Activated CD4-positive, alpha-beta T cell treated with anti-CD3 and anti-CD28 coated beads, Interleukin-2, Interleukin-6, amounts not matched to agents 100 ng/mL and 50 ng/mL, durations not matched to agents 16 hours and 8 hours (primary cell): ENCODE data around the gene MSH2.
"Not testable (repeated sequence)": the region's sequence is repeated elsewhere in the genome, so short reads cannot be mapped to it uniquely, and the experiment has no call there.

Experiments
- DNase-seq: peaks from one replicate; pipeline ENCODE4 v3.0.0-alpha.2; 2020

The MSH2 gene

GRCh38 chr2:47402805-47403608 lies at the start of gene MSH2:
MSH2 (plus strand) TSS chr2:47403156; CDS start chr2:47403192, 36 bp downstream.
- peak; percentile 96 for DNase-seq

DNA sequence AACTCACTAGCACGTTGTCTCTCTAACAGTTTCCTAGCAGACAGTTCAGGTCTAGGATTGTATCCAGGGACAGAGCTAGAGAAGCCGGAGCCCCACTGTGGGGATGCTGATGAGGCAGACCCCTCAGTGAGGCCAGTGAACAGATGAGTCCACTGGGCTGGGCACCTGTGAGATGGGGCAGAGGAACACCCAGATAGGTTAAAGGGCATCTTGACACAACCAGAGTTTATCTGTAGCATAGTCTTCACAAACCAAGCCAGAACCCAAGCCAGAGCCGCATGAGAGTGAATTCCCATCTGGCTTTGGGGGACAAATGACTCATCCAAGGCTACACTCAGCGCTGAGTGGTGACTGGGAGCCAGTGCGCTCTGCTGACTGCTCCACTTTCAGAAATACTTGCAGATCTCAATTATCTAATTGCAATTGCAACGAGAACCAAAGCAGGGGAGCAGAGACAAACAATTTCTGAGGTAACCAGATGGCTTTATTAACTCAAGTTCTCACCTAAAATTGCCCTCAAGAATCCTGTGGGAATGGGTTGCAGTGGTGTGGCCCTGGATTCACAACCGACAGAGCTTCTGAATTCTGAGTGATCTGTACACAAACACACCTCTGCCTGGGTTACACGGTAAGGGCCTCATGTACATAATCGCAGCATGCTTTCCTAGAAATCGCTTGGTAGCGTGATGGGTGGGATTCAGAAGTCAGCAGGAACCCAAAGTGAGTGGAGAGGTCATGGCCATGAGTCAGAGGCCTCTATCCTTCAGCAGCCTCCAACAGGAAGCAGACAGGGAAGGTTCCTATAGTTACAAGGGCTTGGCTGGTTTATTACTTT lies 48.7 kb upstream of the MSH2 start:
- no peak for DNase-seq

- no peak for DNase-seq
Observed at GRCh38 chr2:47354848-47355204, 48.1 kb upstream of the MSH2 start.

GRCh38 chr2:47357483-47357882 lies 45.5 kb upstream of the MSH2 start:
- no peak for DNase-seq

- DNase-seq: no peak
Observed at GRCh38 chr2:47359375-47359868, 43.5 kb upstream of the MSH2 start.

DNA sequence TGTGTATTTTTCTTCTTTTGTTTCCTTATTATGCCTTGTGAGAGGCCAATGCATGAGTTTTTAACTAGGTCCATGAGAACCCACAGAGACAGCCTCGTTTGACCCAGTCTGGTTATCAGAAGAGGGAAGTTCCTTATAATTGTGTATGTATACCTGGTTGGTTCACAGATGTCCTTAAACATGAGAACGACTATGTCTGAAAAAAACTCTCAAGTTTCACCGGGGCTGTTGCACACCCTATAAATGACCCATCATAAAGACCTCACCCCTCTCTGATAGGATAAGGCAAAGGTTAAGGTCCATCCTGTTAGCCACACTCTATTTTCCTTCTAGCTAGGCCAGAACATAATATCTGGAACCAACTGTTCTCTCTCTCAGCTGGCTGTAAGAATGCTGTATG lies 42.7 kb upstream of the MSH2 start:
- no peak for DNase-seq

DNA sequence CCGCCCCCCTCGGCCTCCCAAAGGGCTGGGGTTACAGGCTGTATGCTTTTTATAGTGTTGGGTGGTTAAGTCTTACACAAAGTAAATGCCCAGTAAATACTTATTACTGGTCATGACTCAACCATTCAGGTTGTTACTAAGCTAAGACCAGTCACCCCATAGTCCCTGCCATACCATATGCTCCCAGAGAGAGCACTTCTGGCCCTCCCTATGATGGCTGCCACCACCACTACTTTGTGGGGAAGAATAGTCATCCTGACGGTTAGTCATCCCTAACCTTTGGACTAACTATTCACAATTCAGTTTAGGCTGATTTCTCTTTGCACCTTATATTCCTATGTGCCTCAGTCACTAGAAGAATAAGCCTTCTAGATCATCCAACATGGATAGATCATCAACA lies 42.0 kb upstream of the MSH2 start:
- DNase-seq: no peak

GRCh38 chr2:47361505-47362229 lies 41.3 kb upstream of the MSH2 start:
- not testable (repeated sequence) for DNase-seq

DNA sequence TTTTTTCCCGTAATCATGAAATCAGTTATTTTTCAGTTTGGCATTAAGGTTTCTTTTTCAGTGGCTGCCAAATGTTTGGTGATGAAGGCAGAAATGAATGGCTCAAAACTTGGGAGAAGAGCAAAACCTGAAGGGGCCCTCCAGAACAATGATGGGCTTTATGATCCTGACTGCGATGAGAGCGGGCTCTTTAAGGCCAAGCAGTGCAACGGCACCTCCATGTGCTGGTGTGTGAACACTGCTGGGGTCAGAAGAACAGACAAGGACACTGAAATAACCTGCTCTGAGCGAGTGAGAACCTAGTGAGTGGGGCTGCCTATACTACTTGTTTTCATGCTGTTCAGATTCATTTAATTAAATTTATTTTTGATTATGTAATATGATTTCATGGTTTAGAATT lies 29.2 kb upstream of the MSH2 start:
- DNase-seq: no peak

DNA sequence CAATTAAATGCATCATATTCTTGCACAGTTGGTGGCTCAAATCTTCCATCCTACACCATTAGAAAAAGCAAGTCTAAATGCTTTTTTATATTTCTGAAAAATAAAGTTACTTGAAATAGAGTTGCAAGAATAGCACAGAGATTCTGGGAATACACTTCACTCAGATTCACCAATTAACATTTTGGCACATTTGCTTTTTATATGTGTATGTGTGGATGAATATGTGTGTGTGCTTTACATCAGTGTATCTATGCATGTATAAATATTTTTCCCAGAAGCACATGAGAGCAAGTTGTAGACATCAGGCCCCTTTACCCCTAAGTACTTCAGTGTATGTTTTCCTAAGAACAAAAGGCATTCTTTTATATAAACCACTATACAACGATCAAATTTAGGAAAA lies 27.6 kb upstream of the MSH2 start:
- DNase-seq: no peak

DNA sequence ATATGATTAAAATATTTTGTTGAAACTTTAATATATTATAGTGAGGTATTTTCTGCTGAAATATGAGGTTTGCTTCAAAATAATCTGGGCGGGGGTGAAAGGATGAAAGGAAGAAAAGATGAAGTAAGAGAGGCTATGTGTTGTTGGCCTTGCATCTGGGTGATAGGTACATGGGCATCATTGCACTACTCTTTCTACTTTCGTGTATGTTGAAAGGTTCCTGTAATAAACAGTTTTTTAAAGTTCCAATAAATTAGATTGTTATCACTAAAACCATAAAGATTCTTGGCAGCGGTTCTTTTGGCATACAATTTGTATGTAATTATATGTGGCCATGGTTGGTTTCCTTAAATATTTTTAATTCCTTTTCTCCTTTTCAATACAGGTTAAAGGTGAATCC lies 23.6 kb upstream of the MSH2 start:
- no peak for DNase-seq

- DNase-seq: no peak
Observed at GRCh38 chr2:47381408-47381807, 21.5 kb upstream of the MSH2 start.

DNA sequence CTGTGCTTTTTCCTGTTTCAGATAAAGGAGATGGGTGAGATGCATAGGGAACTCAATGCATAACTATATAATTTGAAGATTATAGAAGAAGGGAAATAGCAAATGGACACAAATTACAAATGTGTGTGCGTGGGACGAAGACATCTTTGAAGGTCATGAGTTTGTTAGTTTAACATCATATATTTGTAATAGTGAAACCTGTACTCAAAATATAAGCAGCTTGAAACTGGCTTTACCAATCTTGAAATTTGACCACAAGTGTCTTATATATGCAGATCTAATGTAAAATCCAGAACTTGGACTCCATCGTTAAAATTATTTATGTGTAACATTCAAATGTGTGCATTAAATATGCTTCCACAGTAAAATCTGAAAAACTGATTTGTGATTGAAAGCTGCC lies 16.4 kb upstream of the MSH2 start:
- no peak for DNase-seq

DNA sequence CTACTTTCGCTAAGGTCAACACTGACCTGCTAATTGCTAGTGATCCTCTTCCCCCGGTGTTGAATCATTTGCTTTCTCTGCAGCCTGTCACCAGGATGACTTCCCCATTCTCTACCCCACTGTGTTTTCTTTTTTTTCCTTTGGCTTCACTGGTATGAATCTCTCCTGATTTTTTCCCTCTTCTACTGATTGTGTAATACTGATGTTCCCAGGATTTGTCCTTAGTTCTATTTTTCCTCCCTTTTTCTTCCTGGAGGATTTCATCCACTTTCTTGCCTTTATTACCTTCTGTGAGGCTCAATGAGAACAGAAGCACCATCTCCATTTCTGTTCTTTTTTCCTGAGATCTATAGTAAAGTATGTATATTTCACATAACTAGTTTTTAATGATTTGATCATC lies 14.1 kb upstream of the MSH2 start:
- no peak for DNase-seq

DNA sequence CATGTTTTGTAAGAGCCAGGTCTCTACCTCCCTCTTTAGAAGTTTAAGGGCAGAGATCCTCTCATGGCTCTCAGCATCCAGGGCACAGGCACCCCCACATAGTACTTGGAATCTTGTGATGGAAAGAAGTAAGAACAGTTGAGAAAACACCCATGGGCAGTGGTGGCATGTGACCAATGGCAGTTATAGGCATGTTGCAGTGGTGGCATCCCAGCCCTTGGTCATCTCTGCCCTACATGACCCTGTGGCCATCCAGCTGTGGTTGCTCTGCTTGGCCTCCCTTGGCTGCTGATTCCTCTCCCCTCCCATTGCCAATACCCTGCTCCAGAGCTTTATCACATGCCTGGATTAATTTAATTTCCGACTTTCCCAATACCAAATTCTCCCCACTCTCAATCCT lies 13.3 kb upstream of the MSH2 start:
- no peak for DNase-seq

- DNase-seq: no peak
Observed at GRCh38 chr2:47401789-47402554, 984 bp upstream of the MSH2 start.

DNA sequence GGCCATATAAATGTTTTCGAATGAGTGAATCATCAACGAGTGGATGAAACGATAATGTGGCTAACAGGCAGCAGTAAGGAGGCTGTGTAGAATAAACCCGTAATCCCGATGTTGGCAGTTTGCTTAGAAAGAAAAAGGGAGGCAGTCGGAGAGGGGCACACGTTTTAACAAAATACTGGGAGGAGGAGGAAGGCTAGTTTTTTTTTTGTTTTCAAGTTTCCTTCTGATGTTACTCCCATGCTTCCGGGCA lies 476 bp upstream of the MSH2 start:
- no peak for DNase-seq

DNA sequence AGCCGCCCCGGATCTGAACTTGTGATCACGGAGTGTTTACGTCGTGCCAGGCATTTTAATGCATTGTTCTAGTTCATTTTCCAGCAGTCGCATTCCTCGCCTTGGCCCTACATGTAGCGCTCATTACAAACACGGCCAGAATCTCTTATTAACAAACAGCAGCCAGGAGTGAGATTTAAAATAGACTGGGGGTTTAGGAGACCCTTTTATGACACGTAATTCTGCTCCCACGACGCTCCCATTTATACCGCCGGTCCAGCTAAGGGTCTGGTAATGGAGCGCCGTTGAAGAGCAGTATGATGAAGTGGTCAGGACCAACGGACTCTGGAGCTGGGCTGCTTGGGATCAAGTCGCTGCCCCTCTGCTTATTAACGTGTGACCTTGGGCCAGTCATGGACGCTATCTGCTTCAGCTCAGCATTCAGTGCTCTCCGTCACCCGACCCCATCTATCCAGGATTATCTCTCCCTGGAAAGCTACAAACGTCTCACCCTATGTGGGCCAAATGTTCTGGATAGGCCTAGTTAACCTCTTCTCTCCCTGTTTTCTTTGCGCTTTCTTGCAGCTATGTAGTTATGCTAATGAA lies 745 bp downstream of the MSH2 start:
- DNase-seq: no peak

DNA sequence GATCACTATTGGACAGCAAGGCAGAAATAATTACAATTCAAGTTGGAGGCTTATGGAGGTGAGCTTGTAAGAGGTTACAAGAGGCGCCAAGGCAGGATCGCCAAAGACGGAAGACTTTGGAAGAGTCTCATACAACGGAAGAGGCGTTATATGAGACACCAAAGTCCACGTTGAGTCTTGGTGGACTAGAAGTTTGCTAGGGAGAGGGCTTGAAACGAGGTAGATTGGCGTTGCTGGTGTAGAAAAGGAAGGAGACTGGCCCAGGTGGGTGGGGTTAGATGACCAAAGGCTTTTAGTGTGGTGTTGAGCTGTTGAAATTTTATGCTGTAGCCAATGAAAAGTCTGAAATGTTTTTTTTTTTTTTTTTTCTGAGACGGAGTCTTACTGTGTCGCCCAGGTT lies 1.4 kb downstream of the MSH2 start:
- no peak for DNase-seq

GRCh38 chr2:47405757-47406156 lies 2.8 kb downstream of the MSH2 start:
- DNase-seq: no peak

GRCh38 chr2:47406649-47407330 lies 3.8 kb downstream of the MSH2 start:
- DNase-seq: not testable (repeated sequence)

- DNase-seq: not testable (repeated sequence)
Observed at GRCh38 chr2:47407976-47408375, 5.0 kb downstream of the MSH2 start.
